ENCODE measurements around the gene CENPP.

DNA sequence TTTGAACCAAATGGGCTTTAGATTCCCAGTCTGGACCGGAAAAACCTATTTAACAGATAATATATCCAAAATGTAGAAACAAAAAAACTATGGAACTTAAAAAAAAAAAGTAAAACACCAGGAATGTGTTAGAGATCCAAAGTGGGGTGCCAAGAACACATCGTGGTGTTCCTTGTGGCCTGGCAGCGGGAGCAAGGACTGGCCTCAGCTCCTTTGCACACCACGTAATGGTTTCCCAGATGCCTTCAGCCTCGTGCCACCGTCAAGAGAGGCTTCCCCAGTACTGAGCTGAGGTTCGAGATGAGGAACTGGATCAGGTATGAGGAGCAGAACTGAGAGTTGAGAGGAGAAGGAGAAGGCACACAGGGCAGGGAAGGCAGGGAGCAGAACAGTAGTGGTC is 153.0 kb downstream of the CENPP start:
- no peak for TF ChIP-seq YY1 (IDR thresholded peaks at IDR 0.05; ENCODE audit: insufficient read depth, insufficient read length)
- TF ChIP-seq ZNF274 (IDR thresholded peaks at IDR 0.05; ENCODE audit: low read depth, low read length), result no peak
